T-cell (primary cell): Measurements from ENCODE around the gene PCNX4. TPM values are rescaled to one million over a fixed set of nuclear protein-coding genes. Genes with fewer than 3 reads are reported as not detected.
A peak's percentile ranks its signal among the peaks of the same experiment; 100 is the strongest.

ENCODE experiments used
- ATAC-seq, 4 experiments: fragments of 200-7000 bp in 3 of 4; fragments of 150-1000 bp in 1 of 4; cut with Tn5 transposase; replicated peaks in 1 of 4; 1 replicate in 3 of 4; 2 replicates in 1 of 4; pipeline ENCODE4 v1.10.0; 2021; ENCODE audit warnings: moderate library complexity in 3 of 4, mild to moderate bottlenecking in 2 of 4, moderate number of reproducible peaks in 1 of 4
- CTCF ChIA-PET, 2 donors: fragments of 300-600 bp; sonication (Branson Sonifier 250); formaldehyde crosslinking; loops; one replicate each; lab custom pipeline; 2022; ENCODE audit warnings: antibody characterized with exemption in 2 of 2; lab: Charles Lee
- POLR2A ChIA-PET, 2 donors: fragments of 300-600 bp; sonication (Branson Sonifier 250); formaldehyde crosslinking; loops; one replicate each; lab custom pipeline; 2022; ENCODE audit warnings: antibody characterized with exemption in 2 of 2; lab: Charles Lee
- DNase-seq, 35 experiments: peaks; one replicate each; pipeline versions ENCODE4 v3.0.0 to v3.0.0-alpha.2; 2013 to 2023
- H3K27ac ChIP-seq: one replicate; pipeline ENCODE4 v1.5.1; 2013; ENCODE audit warnings: low read length
- H3K27me3 ChIP-seq, 2 experiments: replicated peaks in 1 of 2; 1 replicate in 1 of 2; 2 replicates in 1 of 2; pipeline versions ENCODE4 v1.6.1 to v1.7.0; 2013; ENCODE audit warnings: low read length in 1 of 2, mixed read lengths in 1 of 2; ENCODE audit not compliant: control insufficient read depth in 2 of 2, insufficient read depth in 2 of 2; ENCODE audit errors: extremely low read depth in 1 of 2
- H3K36me3 ChIP-seq, 2 donors: 1 replicate in 1 of 2; 2 replicates in 1 of 2; pipeline versions ENCODE4 v1.6.1 to v1.7.0; 2013; ENCODE audit warnings: low read length in 1 of 2; ENCODE audit not compliant: control insufficient read depth in 2 of 2, insufficient read depth in 1 of 2; ENCODE audit errors: extremely low read depth in 1 of 2
- H3K4me1 ChIP-seq, 2 experiments: 1 replicate in 1 of 2; 2 replicates in 1 of 2; pipeline versions ENCODE4 v1.6.1 to v1.7.0; 2013; ENCODE audit warnings: low read length in 2 of 2, mixed read lengths in 1 of 2; ENCODE audit not compliant: insufficient read depth in 2 of 2, control insufficient read depth in 1 of 2; ENCODE audit errors: extremely low read depth in 1 of 2
- H3K4me3 ChIP-seq, 2 donors: 1 replicate in 1 of 2; 2 replicates in 1 of 2; pipeline versions ENCODE4 v1.5.1 to v1.7.0; 2013; ENCODE audit warnings: mild to moderate bottlenecking in 2 of 2, low read length in 1 of 2, moderate library complexity in 1 of 2; ENCODE audit not compliant: control insufficient read depth in 1 of 2; ENCODE audit errors: extremely low read depth in 1 of 2
- H3K9me3 ChIP-seq: 2 replicates; pipeline ENCODE4 v1.7.0; 2013
- H3K27ac Mint-ChIP-seq, 2 donors: one replicate each; pipeline ENCODE4 v1.8.0; 2020 to 2021; ENCODE audit warnings: mild to moderate bottlenecking in 2 of 2, mixed read lengths in 2 of 2
- H3K27me3 Mint-ChIP-seq, 2 donors: one replicate each; pipeline ENCODE4 v1.8.0; 2021 to 2022; ENCODE audit warnings: mixed read lengths in 2 of 2
- H3K36me3 Mint-ChIP-seq: one replicate; pipeline ENCODE4 v1.8.0; 2021; ENCODE audit warnings: mixed read lengths
- H3K4me1 Mint-ChIP-seq, 3 donors: one replicate each; pipeline ENCODE4 v1.8.0; 2020 to 2022; ENCODE audit warnings: mixed read lengths in 3 of 3, mild to moderate bottlenecking in 1 of 3
- H3K4me3 Mint-ChIP-seq, 3 donors: one replicate each; pipeline ENCODE4 v1.8.0; 2020 to 2022; ENCODE audit warnings: mild to moderate bottlenecking in 3 of 3, mixed read lengths in 3 of 3, moderate library complexity in 3 of 3
- H3K9me3 Mint-ChIP-seq, 3 donors: one replicate each; pipeline ENCODE4 v1.8.0; 2020 to 2022; ENCODE audit warnings: mixed read lengths in 3 of 3
- WGBS: methylation state at CpG from one replicate; pipeline ENCODE4 v1.1.5; 2013; ENCODE audit warnings: missing lambda C conversion rate; ENCODE audit not compliant: insufficient coverage; 5-methylcytosine and 5-hydroxymethylcytosine counted together
- total RNA-seq, 35 experiments: library from RNA in 6 of 35; stranded (reverse) in 6 of 35; fragments of 120-200 nt in 1 of 35; gene quantifications; one replicate each; pipeline versions ENCODE4 v1.2.1 to v1.2.4 and lab custom pipeline; 2013 to 2026

Gene PCNX4
- total RNA-seq, 5 donors from 2014 or later (not counting 1 experiment from before 2014, with no cell fraction given): 36.4 to 50.4 (median 47.4) TPM

GRCh38 chr14:60064491-60065072, 27.1 kb upstream of the PCNX4 start:
- Histone ChIP-seq H3K4me3 (no peak overlapping the region), H3K36me3 (no peaks in the 10 kb centered on the region), H3K9me3 (no peaks in the 10 kb centered on the region), H3K27me3 (no peaks in the 10 kb centered on the region), H3K27ac (no peak overlapping the region), H3K4me1 (no peaks in the 10 kb centered on the region)
- POLR2A ChIA-PET: interaction anchor here (0.5 to 0.6 kb wide), 2 partner anchors 225 to 1217 kb away, joined by 3 read pairs; no protein-coding TSS in a partner anchor
- ATAC-seq: peak in 2 of 4 experiments; percentile 50 to 53
- H3K4me3 Mint-ChIP-seq: no peak overlapping the region
- H3K36me3 Mint-ChIP-seq: no peaks in the 10 kb centered on the region
- no peaks in the 10 kb centered on the region for H3K9me3 Mint-ChIP-seq
- no peaks in the 10 kb centered on the region for H3K4me1 Mint-ChIP-seq
- peak in 1 of 35 experiments; percentile 64 for DNase-seq
- no peak overlapping the region for H3K27ac Mint-ChIP-seq
- CTCF ChIA-PET: interaction anchor here (0.5 to 4.9 kb wide), 13 partner anchors 65 to 1772 kb away, joined by 3 to 60 read pairs (median 3); partner anchors contain the start of gene PPM1A (in 2 of the 2)
- peaks cover 3 to 5% of the 10 kb centered on the region in 2 donors for H3K27me3 Mint-ChIP-seq

- no peaks in the 10 kb centered on the region for H3K4me1 ChIP-seq
- H3K27ac ChIP-seq: no peak overlapping the region
- 89% methylated on average over 1 of the region's 1 CpG for WGBS
- H3K27me3 ChIP-seq: no peaks in the 10 kb centered on the region
- Mint-ChIP-seq H3K36me3 (no peaks in the 10 kb centered on the region), H3K4me3 (no peak overlapping the region), H3K9me3 (no peaks in the 10 kb centered on the region), H3K4me1 (no peaks in the 10 kb centered on the region), H3K27me3 (no peaks in the 10 kb centered on the region), H3K27ac (no peak overlapping the region)
- no peaks in the 10 kb centered on the region for H3K9me3 ChIP-seq
- H3K4me3 ChIP-seq: no peak overlapping the region
- ChIA-PET CTCF (interaction anchor here (0.6 to 4.9 kb wide), 6 partner anchors 16 to 120 kb away, joined by 3 to 60 read pairs (median 6); no protein-coding TSS in a partner anchor), POLR2A (interaction anchor here in 1 of 2 donors (0.7 kb wide), 1 partner anchor 91 kb away, joined by 3 read pairs; no protein-coding TSS in a partner anchor)
- H3K36me3 ChIP-seq: no peaks in the 10 kb centered on the region
- ATAC-seq (no peak), DNase-seq (no peak)
Observed at GRCh38 chr14:60067882-60068281, 23.8 kb upstream of the PCNX4 start.

GRCh38 chr14:60079723-60080122, 12.0 kb upstream of the PCNX4 start:
- Mint-ChIP-seq H3K4me1 (no peaks in the 10 kb centered on the region), H3K9me3 (peaks cover 0 to 14% (median 7%) of the 10 kb centered on the region in 3 donors), H3K27ac (no peak overlapping the region), H3K4me3 (no peak overlapping the region), H3K27me3 (peaks cover 0 to 4% of the 10 kb centered on the region in 2 donors), H3K36me3 (no peaks in the 10 kb centered on the region)
- no peaks in the 10 kb centered on the region for H3K4me1 ChIP-seq
- H3K4me3 ChIP-seq: no peak overlapping the region
- no peaks in the 10 kb centered on the region for H3K36me3 ChIP-seq
- H3K27ac ChIP-seq: no peak overlapping the region
- no peaks in the 10 kb centered on the region for H3K27me3 ChIP-seq
- no peak for DNase-seq
- H3K9me3 ChIP-seq: no peaks in the 10 kb centered on the region
- ATAC-seq: no peak
- POLR2A ChIA-PET: no interaction called here
- CTCF ChIA-PET: interaction anchor here in 1 of 2 donors (0.8 kb wide), 1 partner anchor 10 kb away, joined by 3 read pairs; no protein-coding TSS in a partner anchor

GRCh38 chr14:60085085-60085484, 6.6 kb upstream of the PCNX4 start:
- Mint-ChIP-seq H3K9me3 (no peaks in the 10 kb centered on the region), H3K36me3 (no peaks in the 10 kb centered on the region), H3K4me3 (no peak overlapping the region), H3K27me3 (peaks cover 4 to 5% of the 10 kb centered on the region in 2 donors), H3K27ac (no peak overlapping the region), H3K4me1 (no peaks in the 10 kb centered on the region)
- ATAC-seq: no peak
- no peaks in the 10 kb centered on the region for H3K4me1 ChIP-seq
- no peak overlapping the region for H3K4me3 ChIP-seq
- no peaks in the 10 kb centered on the region for H3K9me3 ChIP-seq
- no peaks in the 10 kb centered on the region for H3K36me3 ChIP-seq
- no peak for DNase-seq
- POLR2A ChIA-PET: no interaction called here
- CTCF ChIA-PET: interaction anchor here in 1 of 2 donors (1.0 kb wide), 1 partner anchor 265 kb away, joined by 3 read pairs; no protein-coding TSS in a partner anchor
- H3K27ac ChIP-seq: no peak overlapping the region
- H3K27me3 ChIP-seq: peaks cover 0 to 2% of the 10 kb centered on the region in 2 experiments

- no CpG with 5 or more reads among the region's 3 CpGs for WGBS
- no peaks in the 10 kb centered on the region for H3K9me3 ChIP-seq
- H3K27me3 ChIP-seq: peaks cover 0 to 2% of the 10 kb centered on the region in 2 experiments
- Mint-ChIP-seq H3K36me3 (no peaks in the 10 kb centered on the region), H3K27me3 (peaks cover 4 to 5% of the 10 kb centered on the region in 2 donors), H3K4me3 (no peak overlapping the region), H3K27ac (no peak overlapping the region), H3K9me3 (no peaks in the 10 kb centered on the region), H3K4me1 (peaks cover 0 to 4% (median 4%) of the 10 kb centered on the region in 3 donors)
- H3K36me3 ChIP-seq: no peaks in the 10 kb centered on the region
- no peak overlapping the region for H3K4me3 ChIP-seq
- ATAC-seq (no peak), DNase-seq (no peak)
- CTCF ChIA-PET: interaction anchor here in 1 of 2 donors (1.0 kb wide), 1 partner anchor 264 kb away, joined by 3 read pairs; no protein-coding TSS in a partner anchor
- POLR2A ChIA-PET: no interaction called here
- no peak overlapping the region for H3K27ac ChIP-seq
- H3K4me1 ChIP-seq: no peaks in the 10 kb centered on the region
Observed at GRCh38 chr14:60085693-60086092, 6.0 kb upstream of the PCNX4 start.

- POLR2A ChIA-PET: interaction anchor here in 1 of 2 donors (1.0 kb wide), 1 partner anchor 160 kb away, joined by 4 read pairs; no protein-coding TSS in a partner anchor
- peaks cover 0 to 4% of the 10 kb centered on the region in 2 experiments for H3K4me1 ChIP-seq
- ATAC-seq (no peak), DNase-seq (no peak)
- H3K27me3 ChIP-seq: peaks cover 0 to 2% of the 10 kb centered on the region in 2 experiments
- no peak overlapping the region for H3K4me3 ChIP-seq
- H3K36me3 ChIP-seq: no peaks in the 10 kb centered on the region
- Mint-ChIP-seq H3K36me3 (no peaks in the 10 kb centered on the region), H3K27me3 (peaks cover 4 to 5% of the 10 kb centered on the region in 2 donors), H3K4me3 (no peak overlapping the region), H3K4me1 (peaks cover 6 to 15% (median 12%) of the 10 kb centered on the region in 3 donors), H3K9me3 (no peaks in the 10 kb centered on the region), H3K27ac (no peak overlapping the region)
- CTCF ChIA-PET: no interaction called here
- no peak overlapping the region for H3K27ac ChIP-seq
- 100% methylated on average over 1 of the region's 3 CpGs for WGBS
- no peaks in the 10 kb centered on the region for H3K9me3 ChIP-seq
Observed at GRCh38 chr14:60087668-60088067, 4.1 kb upstream of the PCNX4 start.
